ENCODE data around the gene BRPF1. TPM values are rescaled to one million over a fixed set of nuclear protein-coding genes. Genes with fewer than 3 reads are reported as not detected.

BRPF1 gene
- total and polyA plus RNA-seq, 4 donors: 2.0 to 11.2 (median 6.5) TPM

DNA sequence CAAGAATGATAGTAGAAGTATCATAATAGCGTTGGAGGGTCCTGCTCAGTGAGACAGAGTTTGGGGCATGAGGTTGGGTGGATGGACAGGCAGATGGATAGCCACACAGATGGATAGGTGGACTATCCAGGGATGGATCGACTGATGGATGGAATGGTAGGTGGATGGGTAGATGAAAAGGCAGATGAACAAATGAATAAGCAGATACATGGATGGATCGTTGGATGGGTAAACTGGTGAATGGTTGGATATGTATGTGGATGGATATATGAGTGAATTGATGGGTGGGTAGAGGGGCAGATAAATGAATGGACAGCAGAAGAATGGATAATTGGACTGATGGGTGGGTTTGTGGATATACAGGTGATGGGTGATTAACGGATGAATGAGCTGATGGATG, 18.4 kb upstream of the BRPF1 start:
- WGBS: 79% methylated on average over 4 of the region's 4 CpGs
- H3K27ac ChIP-seq (ENCODE audit: low read depth in 1 of 2, low read length in 2 of 2): no peak overlapping the region
- H3K9ac ChIP-seq (ENCODE audit: low read depth in 1 of 2, low read length in 2 of 2): no peak overlapping the region
- H3K4me3 ChIP-seq (ENCODE audit: low read depth in 1 of 3, low read length in 3 of 3): no peak overlapping the region
- no peak for DNase-seq (ENCODE audit: low spot score)
- no peaks in the 10 kb centered on the region for H3K9me3 ChIP-seq (ENCODE audit: control insufficient read depth in 4 of 4, low read length in 3 of 4)
- TF ChIP-seq TAF1 (conservative IDR thresholded peaks at IDR 0.05) (no peak), SP1 (IDR thresholded peaks at IDR 0.05) (no peak), RXRA (IDR thresholded peaks at IDR 0.05) (no peak)
- TF ChIP-seq, protein P1, sequence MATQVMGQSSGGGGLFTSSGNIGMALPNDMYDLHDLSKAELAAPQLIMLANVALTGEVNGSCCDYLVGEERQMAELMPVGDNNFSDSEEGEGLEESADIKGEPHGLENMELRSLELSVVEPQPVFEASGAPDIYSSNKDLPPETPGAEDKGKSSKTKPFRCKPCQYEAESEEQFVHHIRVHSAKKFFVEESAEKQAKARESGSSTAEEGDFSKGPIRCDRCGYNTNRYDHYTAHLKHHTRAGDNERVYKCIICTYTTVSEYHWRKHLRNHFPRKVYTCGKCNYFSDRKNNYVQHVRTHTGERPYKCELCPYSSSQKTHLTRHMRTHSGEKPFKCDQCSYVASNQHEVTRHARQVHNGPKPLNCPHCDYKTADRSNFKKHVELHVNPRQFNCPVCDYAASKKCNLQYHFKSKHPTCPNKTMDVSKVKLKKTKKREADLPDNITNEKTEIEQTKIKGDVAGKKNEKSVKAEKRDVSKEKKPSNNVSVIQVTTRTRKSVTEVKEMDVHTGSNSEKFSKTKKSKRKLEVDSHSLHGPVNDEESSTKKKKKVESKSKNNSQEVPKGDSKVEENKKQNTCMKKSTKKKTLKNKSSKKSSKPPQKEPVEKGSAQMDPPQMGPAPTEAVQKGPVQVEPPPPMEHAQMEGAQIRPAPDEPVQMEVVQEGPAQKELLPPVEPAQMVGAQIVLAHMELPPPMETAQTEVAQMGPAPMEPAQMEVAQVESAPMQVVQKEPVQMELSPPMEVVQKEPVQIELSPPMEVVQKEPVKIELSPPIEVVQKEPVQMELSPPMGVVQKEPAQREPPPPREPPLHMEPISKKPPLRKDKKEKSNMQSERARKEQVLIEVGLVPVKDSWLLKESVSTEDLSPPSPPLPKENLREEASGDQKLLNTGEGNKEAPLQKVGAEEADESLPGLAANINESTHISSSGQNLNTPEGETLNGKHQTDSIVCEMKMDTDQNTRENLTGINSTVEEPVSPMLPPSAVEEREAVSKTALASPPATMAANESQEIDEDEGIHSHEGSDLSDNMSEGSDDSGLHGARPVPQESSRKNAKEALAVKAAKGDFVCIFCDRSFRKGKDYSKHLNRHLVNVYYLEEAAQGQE (IDR thresholded peaks at IDR 0.05): no peak
- H3K4me1 ChIP-seq (ENCODE audit: control insufficient read depth in 4 of 4, insufficient read depth in 4 of 4, low read length in 3 of 4): no peaks in the 10 kb centered on the region
- H3K36me3 ChIP-seq (ENCODE audit: control insufficient read depth in 4 of 4, insufficient read depth in 3 of 4, low read depth in 1 of 4, low read length in 3 of 4): no peaks in the 10 kb centered on the region
- H3K27me3 ChIP-seq (ENCODE audit: control insufficient read depth in 4 of 4, insufficient read depth in 4 of 4, low read length in 3 of 4): no peaks in the 10 kb centered on the region

DNA sequence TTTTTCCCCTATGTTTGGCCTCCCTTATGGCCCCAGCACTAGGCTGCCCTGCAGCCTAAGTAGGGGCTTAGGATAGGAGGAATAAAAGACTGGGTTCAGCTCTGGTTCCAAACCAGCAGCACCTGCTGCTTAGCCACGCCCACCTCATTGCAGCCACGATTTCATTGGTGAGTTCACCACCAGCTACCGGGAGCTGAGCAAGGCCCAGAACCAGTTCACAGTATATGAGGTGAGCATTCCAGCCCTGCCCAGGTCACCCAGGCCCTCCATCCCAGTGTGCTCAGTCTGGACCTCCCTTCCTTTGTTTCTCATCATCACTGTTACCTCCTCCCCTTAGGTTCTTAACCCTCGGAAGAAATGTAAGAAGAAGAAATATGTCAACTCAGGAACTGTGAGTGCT, 16.4 kb upstream of the BRPF1 start:
- H3K4me3 ChIP-seq (ENCODE audit: low read depth in 1 of 3, low read length in 3 of 3): no peak overlapping the region
- no peaks in the 10 kb centered on the region for H3K4me1 ChIP-seq (ENCODE audit: control insufficient read depth in 4 of 4, insufficient read depth in 4 of 4, low read length in 3 of 4)
- no peak overlapping the region for H3K27ac ChIP-seq (ENCODE audit: low read depth in 1 of 2, low read length in 2 of 2)
- no peak overlapping the region for H3K9ac ChIP-seq (ENCODE audit: low read depth in 1 of 2, low read length in 2 of 2)
- H3K36me3 ChIP-seq (ENCODE audit: control insufficient read depth in 4 of 4, insufficient read depth in 3 of 4, low read depth in 1 of 4, low read length in 3 of 4): no peaks in the 10 kb centered on the region
- TF ChIP-seq EGR1 (IDR thresholded peaks at IDR 0.05; ENCODE audit: low read depth in 2 of 2): no peak
- H3K27me3 ChIP-seq (ENCODE audit: control insufficient read depth in 4 of 4, insufficient read depth in 4 of 4, low read length in 3 of 4): no peaks in the 10 kb centered on the region
- WGBS: 30% methylated on average over 4 of the region's 4 CpGs
- no peak for DNase-seq (ENCODE audit: low spot score)
- no peaks in the 10 kb centered on the region for H3K9me3 ChIP-seq (ENCODE audit: control insufficient read depth in 4 of 4, low read length in 3 of 4)

DNA sequence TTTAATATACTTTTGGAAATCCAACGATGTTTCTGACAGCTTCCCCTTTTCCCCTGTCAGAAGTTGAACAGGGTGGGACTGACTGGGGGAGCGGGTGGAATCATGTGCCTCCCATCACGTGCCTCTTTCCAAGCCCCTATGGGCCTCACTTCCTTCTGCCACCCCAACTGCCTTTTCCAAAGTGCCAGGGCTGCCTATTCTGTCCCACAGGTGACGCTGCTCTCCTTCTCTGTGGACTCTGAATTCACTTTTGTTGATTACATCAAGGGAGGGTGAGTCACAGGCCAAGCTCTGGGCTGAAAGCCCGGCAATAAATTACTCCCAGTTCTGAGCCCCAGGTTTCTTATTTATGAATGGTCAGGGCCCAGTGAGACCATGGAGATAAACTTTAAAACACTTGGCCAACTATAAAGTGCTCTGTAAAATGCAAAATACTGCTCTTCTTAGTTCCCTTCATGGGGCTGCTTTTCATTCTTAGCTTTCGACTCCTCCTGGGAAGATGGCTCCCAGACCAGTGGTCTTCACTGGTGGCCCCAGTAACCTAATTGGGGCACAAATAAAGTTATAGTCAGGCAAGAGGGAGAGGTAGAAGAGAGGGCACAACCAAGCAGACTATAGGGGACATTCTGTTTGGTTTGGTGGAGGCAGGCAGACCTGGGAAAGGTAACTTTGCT, 15.6 kb upstream of the BRPF1 start:
- TF ChIP-seq, protein P1 (IDR thresholded peaks at IDR 0.05): no peak
- TF ChIP-seq, protein P2, sequence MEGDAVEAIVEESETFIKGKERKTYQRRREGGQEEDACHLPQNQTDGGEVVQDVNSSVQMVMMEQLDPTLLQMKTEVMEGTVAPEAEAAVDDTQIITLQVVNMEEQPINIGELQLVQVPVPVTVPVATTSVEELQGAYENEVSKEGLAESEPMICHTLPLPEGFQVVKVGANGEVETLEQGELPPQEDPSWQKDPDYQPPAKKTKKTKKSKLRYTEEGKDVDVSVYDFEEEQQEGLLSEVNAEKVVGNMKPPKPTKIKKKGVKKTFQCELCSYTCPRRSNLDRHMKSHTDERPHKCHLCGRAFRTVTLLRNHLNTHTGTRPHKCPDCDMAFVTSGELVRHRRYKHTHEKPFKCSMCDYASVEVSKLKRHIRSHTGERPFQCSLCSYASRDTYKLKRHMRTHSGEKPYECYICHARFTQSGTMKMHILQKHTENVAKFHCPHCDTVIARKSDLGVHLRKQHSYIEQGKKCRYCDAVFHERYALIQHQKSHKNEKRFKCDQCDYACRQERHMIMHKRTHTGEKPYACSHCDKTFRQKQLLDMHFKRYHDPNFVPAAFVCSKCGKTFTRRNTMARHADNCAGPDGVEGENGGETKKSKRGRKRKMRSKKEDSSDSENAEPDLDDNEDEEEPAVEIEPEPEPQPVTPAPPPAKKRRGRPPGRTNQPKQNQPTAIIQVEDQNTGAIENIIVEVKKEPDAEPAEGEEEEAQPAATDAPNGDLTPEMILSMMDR (IDR thresholded peaks at IDR 0.05; ENCODE audit: low read depth, low read length, missing input control): peak; percentile 48
- TF ChIP-seq RAD21 (IDR thresholded peaks at IDR 0.05) (peak; percentile 76 to 79), FOXA2 (IDR thresholded peaks at IDR 0.05) (no peak), SP1 (IDR thresholded peaks at IDR 0.05) (no peak), JUND (IDR thresholded peaks at IDR 0.05) (peak; percentile 75 to 82), TAF1 (conservative IDR thresholded peaks at IDR 0.05) (no peak), GABPA (IDR thresholded peaks at IDR 0.05 in 1 of 2, conservative IDR thresholded peaks at IDR 0.05 in 1 of 2) (no peak)
- no peak overlapping the region for H3K27ac ChIP-seq (ENCODE audit: low read depth in 1 of 2, low read length in 2 of 2)
- 55% methylated on average over 6 of the region's 6 CpGs for WGBS

More for the DNA sequence above, 15.6 kb upstream of the BRPF1 start:
- Histone ChIP-seq H3K4me3 (ENCODE audit: low read depth in 1 of 3, low read length in 3 of 3) (no peak overlapping the region), H3K4me1 (ENCODE audit: control insufficient read depth in 4 of 4, insufficient read depth in 4 of 4, low read length in 3 of 4) (no peaks in the 10 kb centered on the region), H3K27me3 (ENCODE audit: control insufficient read depth in 4 of 4, insufficient read depth in 4 of 4, low read length in 3 of 4) (no peaks in the 10 kb centered on the region), H3K36me3 (ENCODE audit: control insufficient read depth in 4 of 4, insufficient read depth in 3 of 4, low read depth in 1 of 4, low read length in 3 of 4) (no peaks in the 10 kb centered on the region), H3K9me3 (ENCODE audit: control insufficient read depth in 4 of 4, low read length in 3 of 4) (no peaks in the 10 kb centered on the region), H3K9ac (ENCODE audit: low read depth in 1 of 2, low read length in 2 of 2) (no peak overlapping the region)
- DNase-seq (ENCODE audit: low spot score): no peak
